K562 (cell line): Measurements from ENCODE around the gene SULT2B1. TPM values are rescaled to one million over a fixed set of nuclear protein-coding genes. Genes with fewer than 3 reads are reported as not detected.

Experiments used
- BCL6 ChIP-seq: fragments of 250-450 bp; sonication (Bioruptor Pico); IDR thresholded peaks from 2 replicates; pipeline ENCODE4 v1.4.0; 2020
- CEBPZ ChIP-seq: fragments of 150-350 bp; IDR thresholded peaks from 2 replicates; pipeline ENCODE4 v1.6.1; 2014; ENCODE audit warnings: low read depth, mild to moderate bottlenecking, low read length, borderline replicate concordance
- DEAF1 ChIP-seq: fragments of 450-650 bp; formaldehyde crosslinking; IDR thresholded peaks from 2 replicates; pipeline ENCODE4 v1.4.0; 2020; ENCODE audit warnings: mild to moderate bottlenecking, moderate library complexity
- ELF4 ChIP-seq: fragments of 450-650 bp; formaldehyde crosslinking; IDR thresholded peaks from 2 replicates; pipeline ENCODE4 v1.4.0; 2022; ENCODE audit warnings: missing genetic modification characterization
- ETV1 ChIP-seq: fragments of 450-650 bp; conservative IDR thresholded peaks from 2 replicates; pipeline ENCODE4 v1.6.1; 2016; ENCODE audit warnings: missing genetic modification characterization, control low read depth, low read depth, missing compliant biosample characterization
- EZH2 ChIP-seq: IDR thresholded peaks from 2 replicates; pipeline ENCODE4 v1.6.1; 2012; ENCODE audit warnings: low read depth, mild to moderate bottlenecking, inconsistent platforms, low read length, borderline replicate concordance
- GABPB2 ChIP-seq: fragments of 250-450 bp; sonication (Bioruptor Pico); conservative IDR thresholded peaks from 2 replicates; pipeline ENCODE4 v1.5.1; 2021; ENCODE audit warnings: mild to moderate bottlenecking
- NFRKB ChIP-seq: fragments of 450-650 bp; IDR thresholded peaks from 2 replicates; pipeline ENCODE4 v1.6.1; 2016; ENCODE audit warnings: low read depth
- NR2C2 ChIP-seq, 2 experiments: fragments of 200-800 bp in 1 of 2; sonication (Bioruptor generic) in 1 of 2; sonication (generic) in 1 of 2; formaldehyde crosslinking in 1 of 2; IDR thresholded peaks; 2 replicates each; pipeline versions ENCODE4 v1.6.1 to v1.8.0; 2016 to 2022; ENCODE audit warnings: mild to moderate bottlenecking in 1 of 2, missing compliant biosample characterization in 1 of 2, missing genetic modification characterization in 1 of 2, missing genetic modification reagents in 1 of 2
- SMAD3 ChIP-seq: fragments of 450-650 bp; formaldehyde crosslinking; conservative IDR thresholded peaks from 2 replicates; pipeline ENCODE4 v1.4.0; 2020; ENCODE audit warnings: mild to moderate bottlenecking
- SMARCA4 ChIP-seq: fragments of 450-650 bp; IDR thresholded peaks from 2 replicates; pipeline ENCODE4 v1.6.1; 2016
- SREBF2 ChIP-seq: sonication (generic); formaldehyde crosslinking; IDR thresholded peaks from 2 replicates; pipeline ENCODE4 v1.4.0; 2020; ENCODE audit warnings: mild to moderate bottlenecking, missing genetic modification reagents
- TCF3 ChIP-seq: sonication (generic); formaldehyde crosslinking; IDR thresholded peaks from 2 replicates; pipeline ENCODE4 v1.4.0; 2020; ENCODE audit warnings: mild to moderate bottlenecking, missing genetic modification reagents
- TEAD4 ChIP-seq, 2 experiments: sonication (generic) in 1 of 2; formaldehyde crosslinking in 1 of 2; IDR thresholded peaks; 2 replicates each; pipeline versions ENCODE4 v1.6.1 to v1.8.0; 2012 to 2022; ENCODE audit warnings: borderline replicate concordance in 1 of 2, inconsistent platforms in 1 of 2, low read length in 1 of 2, mild to moderate bottlenecking in 1 of 2, missing genetic modification reagents in 1 of 2
- ZFP30 ChIP-seq: fragments of 250-450 bp; sonication (Bioruptor Pico); IDR thresholded peaks from 2 replicates; pipeline ENCODE4 v1.8.0; 2022; ENCODE audit warnings: moderate library complexity, mild to moderate bottlenecking, inconsistent platforms, borderline replicate concordance
- ZNF133 ChIP-seq: fragments of 250-450 bp; sonication (Bioruptor Pico); IDR thresholded peaks from 2 replicates; pipeline ENCODE4 v1.4.0; 2020; ENCODE audit warnings: mild to moderate bottlenecking
- ZNF140 ChIP-seq: fragments of 250-450 bp; sonication (Bioruptor Pico); IDR thresholded peaks from 2 replicates; pipeline ENCODE4 v1.8.0; 2021; ENCODE audit warnings: moderate library complexity, mild to moderate bottlenecking, inconsistent platforms
- ZNF239 ChIP-seq: fragments of 250-450 bp; sonication (Bioruptor Pico); IDR thresholded peaks from 2 replicates; pipeline ENCODE4 v1.4.0; 2020; ENCODE audit warnings: mild to moderate bottlenecking
- ZNF561 ChIP-seq: fragments of 450-650 bp; formaldehyde crosslinking; conservative IDR thresholded peaks from 2 replicates; pipeline ENCODE4 v1.4.0; 2020; ENCODE audit warnings: mild to moderate bottlenecking, moderate library complexity
- ZNF639 ChIP-seq, 2 experiments: fragments of 200-800 bp in 1 of 2; sonication (Bioruptor generic) in 1 of 2; sonication (generic) in 1 of 2; formaldehyde crosslinking in 1 of 2; IDR thresholded peaks in 1 of 2; conservative IDR thresholded peaks in 1 of 2; 2 replicates each; pipeline versions ENCODE4 v1.5.0 to v1.6.1; 2016 to 2020; ENCODE audit warnings: missing compliant biosample characterization in 1 of 2, missing genetic modification characterization in 1 of 2, missing genetic modification reagents in 1 of 2
- ZNF668 ChIP-seq: fragments of 250-450 bp; sonication (Bioruptor Pico); IDR thresholded peaks from 2 replicates; pipeline ENCODE4 v1.8.0; 2022; ENCODE audit warnings: mild to moderate bottlenecking, inconsistent platforms
- polyA plus RNA-seq, 8 experiments: library from polyadenylated mRNA; depleted of rRNA in 4 of 8; stranded (reverse) in 5 of 8; unstranded in 3 of 8; fragments of >200 nt; fragmentation: Nextera tagmentation in 2 of 8; fragmentation: Illumina TruSeq in 1 of 8; extraction: Ambion mirVana in 2 of 8; extraction: Trizol in 1 of 8; gene quantifications; 2 replicates each; pipeline versions ENCODE4 v1.2.1 to v1.2.3, GENCODE V29; 2011 to 2014; ENCODE audit warnings: inconsistent platforms in 1 of 8, missing spikeins in 1 of 8
- total RNA-seq, 7 experiments: library from RNA; depleted of rRNA in 6 of 7; stranded (reverse); fragments of >200 nt in 6 of 7; fragmentation: Illumina TruSeq in 2 of 7; extraction: Trizol in 2 of 7; gene quantifications; 2 replicates each; pipeline versions ENCODE4 v1.2.1 to v1.2.3, GENCODE V29; 2011 to 2021; ENCODE audit warnings: low replicate concordance in 1 of 7

The SULT2B1 gene
- total and polyA plus RNA-seq, 9 of the 15 experiments (the other 6 are each of a cell fraction or from before 2014, with no cell fraction given), result 0.09 to 0.62 (median 0.22) TPM; not detected in 2

- TF ChIP-seq TEAD4 (IDR thresholded peaks at IDR 0.05; ENCODE audit: low read length), result peak; percentile 39; the same call in 1 of the 2 replicates
- no peak for TF ChIP-seq TEAD4 (CRISPR knock-in tag; IDR thresholded peaks at IDR 0.05; ENCODE audit: borderline replicate concordance)
- TF ChIP-seq ETV1, result peak; percentile 33; the same call in 1 of the 2 replicates
- TF ChIP-seq ZNF239, result no peak
- peak; percentile 33; the same call in 1 of the 2 replicates for TF ChIP-seq ELF4
- 0 out of 2 replicates have a peak, but pooled peaks have one; percentile 27 for TF ChIP-seq SREBF2 (CRISPR knock-in tag)
- no peak for TF ChIP-seq ZNF140 (CRISPR knock-in tag)
- no peak for TF ChIP-seq ZNF561
- TF ChIP-seq SMARCA4, result peak; percentile 36
- no peak for TF ChIP-seq EZH2
- no peak for TF ChIP-seq ZNF133
- peak in 1 of 2 experiments; percentile 59; a peak in 2 of 4 replicates for TF ChIP-seq ZNF639 (CRISPR knock-in tag; conservative IDR thresholded peaks at IDR 0.05 in 1 of 2, IDR thresholded peaks at IDR 0.05 in 1 of 2)
- no peak for TF ChIP-seq ZNF668 (CRISPR knock-in tag)
- no peak for TF ChIP-seq ZFP30
- no peak for TF ChIP-seq BCL6
- no peak for TF ChIP-seq CEBPZ
- peak; percentile 55; the same call in 1 of the 2 replicates for TF ChIP-seq NFRKB
- TF ChIP-seq TCF3 (CRISPR knock-in tag), result no peak
- no peak for TF ChIP-seq DEAF1 (CRISPR knock-in tag)
- TF ChIP-seq NR2C2 (CRISPR knock-in tag; IDR thresholded peaks at IDR 0.05), result peak; percentile 87
- peak; percentile 88 for TF ChIP-seq NR2C2 (tag; IDR thresholded peaks at IDR 0.05)
- no peak for TF ChIP-seq GABPB2
- TF ChIP-seq SMAD3 (CRISPR knock-in tag), result 0 out of 2 replicates have a peak, but pooled peaks have one; percentile 45
Measured at GRCh38 chr19:48637948-48638830, 86.2 kb downstream of the SULT2B1 start (continued).
